HL-60/S4 (cell line): ENCODE data around the gene ZSCAN25.
"Not testable (repeated sequence)": the region's sequence is repeated elsewhere in the genome, so short reads cannot be mapped to it uniquely, and the experiment has no call there.

ENCODE experiments used
- in situ Hi-C: fragments of 300-500 bp; cut with MboI; formaldehyde crosslinking; loops from 2 replicates; pipeline ENCODE4 v1.14.3; 2022; ENCODE audit warnings: low sequenced_read_pairs

ZSCAN25 gene

GRCh38 chr7:99644431-99644830 is 27.7 kb downstream of the ZSCAN25 start:
- in situ Hi-C loops: no loop called here

GRCh38 chr7:99645590-99645989 is 28.8 kb downstream of the ZSCAN25 start:
- in situ Hi-C loops: no loop called here

DNA sequence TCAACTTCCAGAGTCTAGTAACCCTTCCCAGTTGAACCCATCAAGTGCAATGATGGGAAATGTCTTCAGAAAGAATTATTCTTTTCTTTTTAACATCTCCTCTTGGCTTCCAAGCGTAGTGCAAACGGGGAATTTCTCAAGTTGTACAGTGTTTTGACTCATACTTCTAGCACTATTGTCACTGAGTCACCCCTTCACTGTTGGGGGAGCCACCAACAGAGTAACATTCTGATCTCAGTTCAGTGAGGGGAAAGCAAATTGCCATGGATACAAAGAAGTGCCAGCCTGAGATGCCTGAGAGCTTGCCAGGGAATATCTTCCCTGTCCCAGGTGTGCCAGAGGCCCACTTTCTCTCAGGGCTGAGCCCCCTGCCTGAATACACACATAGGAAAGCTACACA is 32.1 kb downstream of the ZSCAN25 start:
- in situ Hi-C loops: no loop called here

DNA sequence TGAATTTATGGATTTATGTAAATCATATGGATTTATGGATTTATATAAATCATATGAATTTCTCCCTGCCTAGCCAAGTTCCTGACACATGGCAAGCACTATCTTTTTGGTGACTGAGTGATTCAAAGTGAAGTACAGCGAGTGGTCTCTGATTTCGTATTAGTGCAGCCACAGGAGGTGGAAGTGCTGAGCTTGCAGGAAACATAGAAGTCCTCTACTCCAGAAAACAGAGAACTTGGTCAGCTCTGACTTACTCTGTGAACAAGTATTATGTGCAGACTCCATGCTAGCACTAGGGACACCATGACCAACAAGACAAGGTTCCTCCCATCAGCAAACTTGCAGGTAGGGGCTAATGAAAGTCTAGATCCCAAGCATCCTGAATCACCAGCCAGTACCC is 34.5 kb downstream of the ZSCAN25 start:
- in situ Hi-C loops: no loop called here

DNA sequence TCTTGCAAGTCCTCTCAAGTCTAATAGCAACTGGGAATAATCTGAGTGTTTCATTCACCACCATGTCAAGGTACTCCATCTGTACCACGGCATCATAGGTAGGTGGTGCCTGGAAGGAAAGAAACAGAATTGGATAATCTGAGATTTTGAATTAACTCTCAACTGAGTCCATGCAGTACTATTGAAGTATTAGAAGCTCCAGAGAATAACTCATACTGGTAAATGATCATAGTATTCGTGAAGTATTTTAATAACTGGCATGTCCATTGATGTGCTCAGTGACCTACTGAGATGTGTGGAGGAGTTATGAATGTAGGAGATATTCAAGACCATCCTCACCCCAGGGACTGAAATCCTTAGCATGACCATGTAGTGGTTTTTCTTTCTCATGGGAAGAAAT is 35.9 kb downstream of the ZSCAN25 start:
- in situ Hi-C loops: no loop called here

- in situ Hi-C loops: not testable (repeated sequence)
Measured at GRCh38 chr7:99653269-99653668, 36.5 kb downstream of the ZSCAN25 start.

DNA sequence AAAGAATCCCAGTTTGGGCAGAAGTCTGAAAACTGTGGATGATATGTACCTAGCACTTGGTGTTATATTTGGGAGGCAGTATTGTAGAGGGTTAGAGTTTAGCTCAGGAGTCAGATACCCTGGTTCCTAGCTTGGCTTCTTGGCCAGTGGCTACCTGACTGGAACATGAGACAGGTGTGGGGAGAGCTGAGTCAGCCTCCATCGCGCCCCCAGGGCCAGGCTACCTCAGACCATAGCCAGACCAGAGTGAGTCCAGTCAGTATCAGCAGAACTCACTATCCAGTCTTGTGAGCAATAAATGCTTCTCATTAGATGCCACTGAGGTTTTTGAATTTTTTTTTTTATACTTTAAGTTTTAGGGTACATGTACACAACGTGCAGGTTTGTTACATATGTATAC is 37.0 kb downstream of the ZSCAN25 start:
- in situ Hi-C loops: no loop called here

DNA sequence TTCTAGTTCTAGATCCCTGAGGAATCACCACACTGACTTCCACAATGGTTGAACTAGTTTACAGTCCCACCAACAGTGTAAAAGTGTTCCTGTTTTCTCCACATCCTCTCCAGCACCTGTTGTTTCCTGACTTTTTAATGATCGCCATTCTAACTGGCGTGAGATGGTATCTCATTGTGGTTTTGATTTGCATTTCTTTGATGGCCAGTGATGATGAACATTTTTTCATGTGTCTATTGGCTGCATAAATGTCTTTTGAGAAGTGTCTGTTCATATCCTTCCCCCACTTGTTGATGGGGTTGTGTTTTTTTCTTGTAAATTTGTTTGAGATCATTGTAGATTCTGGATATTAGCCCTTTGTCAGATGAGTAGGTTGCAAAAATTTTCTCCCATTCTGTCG is 37.9 kb downstream of the ZSCAN25 start:
- in situ Hi-C loops: not testable (repeated sequence)

- in situ Hi-C loops: not testable (repeated sequence)
Measured at GRCh38 chr7:99657879-99658278, 41.1 kb downstream of the ZSCAN25 start.

DNA sequence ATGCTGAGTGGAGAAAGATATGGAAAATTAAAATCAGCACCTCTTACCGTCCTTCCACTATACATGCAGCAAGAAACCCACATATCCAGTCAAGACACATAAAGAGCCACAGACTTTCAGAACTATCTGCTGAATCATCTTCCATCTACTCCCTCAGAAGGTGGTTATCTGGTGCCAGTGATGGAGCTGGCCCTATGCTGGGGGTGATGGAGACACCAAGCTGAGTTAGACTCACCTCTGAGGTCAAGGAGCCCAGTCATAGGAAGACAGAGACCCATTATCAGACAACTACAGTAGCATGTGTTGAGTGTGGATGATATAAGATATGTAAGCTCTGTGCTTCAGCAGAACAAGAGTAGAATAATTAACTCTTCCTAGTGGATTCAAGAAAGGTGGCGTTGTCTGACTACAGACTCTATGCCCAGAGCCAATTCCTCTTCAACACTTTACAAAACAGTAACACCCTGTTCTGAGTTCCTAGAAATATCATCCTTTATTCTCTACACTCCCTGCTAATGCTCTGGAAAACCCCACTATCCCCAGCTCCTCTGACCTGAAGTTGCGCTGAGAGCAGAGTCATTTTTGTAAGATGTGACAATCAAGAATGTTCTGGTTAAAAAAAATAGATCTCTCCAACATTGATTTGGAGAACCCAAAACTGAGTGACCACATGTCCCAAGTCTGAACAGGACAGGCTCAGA is 48.7 kb downstream of the ZSCAN25 start:
- in situ Hi-C loops: no loop called here

DNA sequence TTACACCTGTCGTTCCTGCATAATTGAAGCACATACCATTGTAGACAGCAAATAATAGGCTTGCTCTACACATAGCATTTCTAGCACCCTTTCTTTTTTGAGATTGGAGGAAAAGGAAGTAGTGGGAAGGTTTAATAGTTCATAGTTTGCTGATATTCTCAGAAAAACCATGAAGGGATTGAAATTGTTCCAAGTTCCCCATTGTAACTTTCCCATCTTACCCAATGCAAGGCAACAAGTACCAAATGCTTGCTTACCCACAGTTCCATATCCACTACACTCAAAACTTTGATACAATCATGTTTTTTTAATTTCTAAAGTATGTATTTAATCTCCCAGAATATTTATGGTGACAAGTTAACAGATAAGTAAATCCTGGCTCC is 49.3 kb downstream of the ZSCAN25 start:
- in situ Hi-C loops: no loop called here

DNA sequence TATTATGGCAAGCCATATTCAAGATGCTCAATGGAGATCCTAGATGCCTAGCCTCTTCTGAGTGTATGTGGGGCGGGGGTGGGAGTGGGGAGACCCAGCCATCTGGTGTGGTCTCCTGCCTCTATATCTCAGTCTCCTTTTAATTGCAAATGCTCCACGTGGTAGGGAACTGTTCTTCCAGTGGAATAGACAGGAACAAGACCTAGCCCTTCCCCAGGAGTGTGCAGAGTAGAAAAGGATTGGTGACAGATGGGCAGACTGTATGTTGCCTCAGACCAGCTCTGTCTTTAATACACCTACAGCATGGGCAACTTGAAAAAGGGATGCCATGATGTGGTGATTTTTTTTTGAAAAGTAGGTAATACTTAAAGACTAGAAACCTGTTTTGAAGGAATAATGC is 50.4 kb downstream of the ZSCAN25 start:
- in situ Hi-C loops: no loop called here

DNA sequence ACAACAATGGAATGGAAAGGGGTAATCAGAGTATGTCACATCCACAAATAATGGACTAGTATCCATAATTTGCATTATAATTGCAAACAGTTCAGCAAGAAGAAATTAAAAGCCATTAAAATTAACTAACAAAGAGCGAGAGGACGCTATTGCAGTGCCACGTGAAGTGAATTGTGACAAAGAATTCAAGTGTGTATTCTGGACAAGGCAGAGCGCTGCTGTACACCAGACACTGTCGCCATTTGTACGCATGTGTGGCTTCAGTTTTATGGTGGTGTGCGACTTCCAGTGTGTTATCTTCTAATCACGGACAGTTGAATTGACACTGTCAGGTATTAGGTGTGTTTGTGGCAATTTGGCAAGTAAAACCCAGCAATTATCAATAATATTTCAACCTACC is 51.8 kb downstream of the ZSCAN25 start:
- in situ Hi-C loops: no loop called here

DNA sequence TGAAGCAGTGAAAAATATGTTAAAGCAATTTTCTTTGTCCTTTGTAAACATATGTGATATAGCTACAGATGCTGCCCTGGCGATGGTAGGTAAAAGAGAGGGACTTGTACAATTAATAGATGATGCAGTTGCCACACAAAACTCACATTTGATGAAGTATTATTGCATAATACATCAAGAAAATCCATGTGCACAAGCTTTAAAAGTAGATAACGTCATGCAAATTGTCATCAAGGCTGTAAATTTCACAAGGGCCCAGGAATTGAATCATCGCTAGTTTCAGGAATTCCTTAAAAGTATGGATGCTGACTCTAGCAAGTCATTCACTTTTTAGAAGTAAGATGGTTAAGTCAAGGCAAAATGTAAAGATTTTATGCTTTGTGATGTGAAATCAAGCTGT is 53.0 kb downstream of the ZSCAN25 start:
- in situ Hi-C loops: no loop called here

DNA sequence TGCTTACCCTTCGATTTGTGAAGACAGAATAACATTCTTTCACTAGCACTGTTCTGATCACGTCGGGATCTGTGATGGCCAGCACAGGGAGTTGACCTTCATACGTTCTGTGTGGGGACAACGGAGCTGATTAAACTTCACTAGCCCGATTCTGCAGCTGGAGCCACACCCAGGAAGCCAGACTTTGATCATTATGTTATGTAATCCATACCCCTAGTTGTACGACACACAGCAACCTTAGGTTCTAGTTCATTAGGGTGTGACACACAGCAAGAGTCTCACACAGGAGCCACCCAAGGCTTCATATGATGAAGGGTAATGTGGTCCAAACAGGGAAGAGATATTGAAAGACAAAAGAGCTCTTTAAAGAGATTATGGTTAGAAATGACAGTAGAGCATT is 55.8 kb downstream of the ZSCAN25 start:
- in situ Hi-C loops: no loop called here

DNA sequence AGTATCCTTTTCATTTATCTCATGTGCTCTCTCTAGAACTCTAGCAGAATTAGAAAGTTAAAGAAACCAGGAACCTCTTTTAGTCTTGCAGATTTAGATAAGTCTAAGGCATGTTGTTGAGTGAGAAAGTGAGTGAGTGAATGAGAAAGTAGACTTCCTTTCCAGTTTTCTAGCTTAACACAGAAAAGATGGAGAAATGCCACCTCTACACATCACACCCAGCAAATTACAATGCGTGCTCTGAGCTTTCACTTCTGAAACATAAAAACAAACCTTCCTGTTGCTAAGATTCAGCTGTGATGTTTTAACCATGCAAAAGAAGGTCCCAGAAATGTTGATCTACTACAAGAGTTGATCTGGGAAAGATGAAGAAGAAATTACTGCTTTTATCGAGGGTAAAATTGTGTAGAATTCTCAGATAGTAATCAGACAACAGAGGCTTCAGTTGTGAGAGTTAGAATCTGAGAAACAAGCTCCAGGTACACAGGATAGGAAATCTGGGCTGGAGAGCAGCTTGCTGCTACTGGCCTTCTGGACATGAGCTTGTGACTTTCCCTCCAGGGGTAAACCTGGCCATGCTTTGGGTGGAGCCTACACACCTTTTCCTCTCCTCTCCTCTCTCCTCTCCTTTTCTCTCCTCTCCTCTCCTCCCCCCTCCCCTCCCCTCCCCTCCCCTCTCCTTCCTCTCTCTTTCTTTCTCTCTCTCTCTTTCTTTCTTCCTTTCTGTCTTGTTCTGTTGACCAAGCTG is 58.4 kb downstream of the ZSCAN25 start:
- in situ Hi-C loops: no loop called here

- in situ Hi-C loops: no loop called here
Measured at GRCh38 chr7:99677013-99677647, 60.4 kb downstream of the ZSCAN25 start.

GRCh38 chr7:99677648-99678045 is 60.9 kb downstream of the ZSCAN25 start:
- in situ Hi-C loops: no loop called here

- in situ Hi-C loops: no loop called here
Measured at GRCh38 chr7:99679032-99679399, 62.3 kb downstream of the ZSCAN25 start.

DNA sequence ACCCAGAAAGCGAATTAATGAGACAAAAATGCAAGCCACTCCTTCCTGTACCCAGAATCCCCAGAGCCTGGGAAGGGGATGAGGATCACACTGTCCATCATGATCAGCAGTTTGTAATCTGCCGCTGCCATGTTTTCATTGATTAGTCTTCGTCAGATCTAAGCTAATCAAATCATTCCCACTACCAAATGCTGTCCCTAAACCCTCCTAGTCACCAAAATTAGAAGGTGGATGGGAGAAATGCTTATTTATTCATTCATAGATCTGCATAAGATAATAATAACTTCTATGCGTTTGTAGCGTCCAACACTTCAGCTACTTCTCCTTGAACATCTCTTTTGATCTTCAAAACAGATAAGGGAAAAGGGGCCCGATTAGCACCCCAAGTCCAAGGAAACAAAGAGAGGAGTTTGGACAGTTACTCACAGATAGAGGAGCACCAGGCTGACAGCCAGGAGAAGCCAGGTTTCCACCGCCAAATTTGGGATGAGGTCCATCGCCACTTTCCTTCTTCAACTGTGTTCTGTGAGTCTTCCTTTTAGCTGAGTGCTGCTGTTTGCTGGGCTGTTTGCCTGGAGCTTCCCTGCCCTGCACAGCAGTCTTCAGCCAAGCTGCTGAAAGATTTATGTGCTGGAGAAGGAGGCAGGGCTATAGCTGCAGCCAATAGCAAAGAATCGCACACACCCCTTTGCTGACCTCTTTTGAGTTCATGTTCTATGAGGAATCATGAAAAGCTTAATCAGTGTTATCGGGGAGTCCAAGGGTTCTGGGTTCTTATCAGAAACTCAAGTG is 62.9 kb downstream of the ZSCAN25 start, which contains the start of gene CYP3A5:
Gene CYP3A5, minus strand, starts transcription at position 597 of the 792 bp plus-strand sequence. Its CDS starts 100 bp downstream, at position 497.
- in situ Hi-C loops: no loop called here
